Measurements from ENCODE around the gene TBPL1.

Gene TBPL1

DNA sequence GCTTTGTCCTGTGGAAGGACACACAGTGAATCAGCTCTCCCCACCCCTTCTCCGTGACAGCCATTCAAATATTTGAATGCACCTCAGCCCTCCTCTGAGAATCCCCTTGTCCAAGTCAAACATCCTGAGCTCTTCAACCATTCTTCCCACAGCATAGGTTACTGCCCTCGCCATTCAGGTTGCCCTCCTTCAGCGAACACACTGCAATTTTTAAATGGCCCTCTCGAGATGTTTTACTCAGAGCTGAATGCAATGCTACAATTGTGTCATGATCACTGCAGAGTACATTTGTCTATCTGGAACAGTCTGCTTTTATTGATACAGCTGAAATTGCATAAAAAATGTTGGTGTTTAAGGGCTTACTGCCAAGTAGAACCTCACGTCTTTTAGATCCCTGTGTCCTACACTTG, 50.5 kb downstream of the TBPL1 start:
- TF ChIP-seq GATA3 (IDR thresholded peaks at IDR 0.05; ENCODE audit: low read depth, low read length): no peak
- no peak for TF ChIP-seq GATA2 (IDR thresholded peaks at IDR 0.05; ENCODE audit: low read depth, low read length)

DNA sequence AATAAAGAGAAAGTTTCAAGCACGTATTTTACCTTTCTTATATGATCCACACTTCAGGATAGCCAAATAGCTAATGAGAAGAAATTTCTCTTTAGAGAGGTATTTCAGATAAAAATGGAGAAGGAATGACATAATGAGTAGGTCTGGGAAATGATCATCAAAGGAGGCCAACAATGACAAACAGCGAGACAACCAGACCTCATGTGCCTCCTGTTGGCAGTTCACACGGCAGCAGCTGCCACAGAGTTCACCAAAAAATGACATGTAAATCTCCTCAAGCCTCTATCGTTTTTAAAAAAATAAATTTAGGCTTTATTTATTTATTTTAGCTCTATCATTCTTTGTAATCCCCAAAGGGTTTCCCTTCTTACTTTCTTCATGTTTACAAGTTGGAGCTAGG, 51.7 kb downstream of the TBPL1 start:
- TF ChIP-seq GATA2 (IDR thresholded peaks at IDR 0.05; ENCODE audit: low read depth, low read length): no peak
- no peak for TF ChIP-seq GATA3 (IDR thresholded peaks at IDR 0.05; ENCODE audit: low read depth, low read length)

DNA sequence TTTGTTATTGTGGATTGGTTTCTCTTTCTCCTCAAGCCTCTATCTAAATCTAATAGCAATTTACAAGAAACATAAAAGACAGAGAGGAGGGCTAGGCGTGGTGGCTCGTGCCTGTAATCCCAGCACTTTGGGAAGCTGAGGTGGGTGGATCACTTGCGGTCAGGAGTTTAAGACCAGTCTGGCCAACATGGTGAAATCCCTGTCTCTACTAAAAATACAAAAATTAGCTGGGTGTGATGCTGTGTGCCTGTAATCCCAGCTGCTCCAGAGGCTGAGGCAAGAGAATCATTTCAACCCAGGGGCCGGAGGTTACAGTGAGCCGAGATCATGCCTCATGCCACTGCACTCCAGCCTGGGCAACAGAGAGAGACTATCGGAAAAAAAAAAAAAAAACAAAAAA, 52.8 kb downstream of the TBPL1 start:
- no peak for TF ChIP-seq GATA2 (IDR thresholded peaks at IDR 0.05; ENCODE audit: low read depth, low read length)
- TF ChIP-seq GATA3 (IDR thresholded peaks at IDR 0.05; ENCODE audit: low read depth, low read length): no peak

DNA sequence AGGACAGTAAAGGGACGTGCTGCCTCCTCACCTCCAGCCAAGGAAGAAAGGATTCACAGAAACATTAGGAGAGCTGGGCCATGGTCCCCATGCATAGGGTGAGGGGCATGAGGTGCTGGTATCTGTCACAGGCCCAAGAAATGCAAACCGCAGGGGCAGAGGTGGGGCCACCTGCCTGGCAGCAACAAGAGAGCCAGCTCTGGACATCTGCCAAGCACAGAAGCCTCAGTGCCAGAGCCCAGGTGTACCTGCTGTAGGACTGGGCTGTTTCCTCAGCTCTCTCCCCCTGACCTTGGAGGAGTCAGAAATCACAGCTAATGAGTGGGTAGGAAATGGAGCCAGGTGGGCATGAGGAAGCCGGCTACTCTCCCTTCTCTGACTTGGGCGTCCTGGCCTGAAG, 54.1 kb downstream of the TBPL1 start:
- TF ChIP-seq GATA3 (IDR thresholded peaks at IDR 0.05; ENCODE audit: low read depth, low read length) (no peak), GATA2 (IDR thresholded peaks at IDR 0.05; ENCODE audit: low read depth, low read length) (no peak)

DNA sequence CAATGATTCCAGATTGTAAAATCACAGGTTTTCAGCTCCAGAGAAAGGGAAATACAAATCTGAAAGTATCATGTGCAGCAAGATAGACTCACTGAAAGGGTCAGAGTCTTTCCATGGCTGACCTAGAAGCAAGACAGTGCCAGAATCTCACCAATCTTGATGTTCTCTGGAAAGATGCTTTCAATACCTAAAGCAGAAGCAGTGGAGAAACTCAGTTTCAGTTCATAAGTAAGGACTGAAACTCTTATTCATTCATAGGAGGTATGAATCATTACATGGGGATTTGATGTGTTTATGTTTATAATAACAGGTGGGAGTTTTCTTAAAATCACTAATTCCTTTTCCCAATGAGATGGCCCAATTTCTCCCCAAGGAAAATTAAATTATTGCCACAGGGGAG, 56.9 kb downstream of the TBPL1 start:
- no peak for TF ChIP-seq GATA2 (IDR thresholded peaks at IDR 0.05; ENCODE audit: low read depth, low read length)
- no peak for TF ChIP-seq GATA3 (IDR thresholded peaks at IDR 0.05; ENCODE audit: low read depth, low read length)

DNA sequence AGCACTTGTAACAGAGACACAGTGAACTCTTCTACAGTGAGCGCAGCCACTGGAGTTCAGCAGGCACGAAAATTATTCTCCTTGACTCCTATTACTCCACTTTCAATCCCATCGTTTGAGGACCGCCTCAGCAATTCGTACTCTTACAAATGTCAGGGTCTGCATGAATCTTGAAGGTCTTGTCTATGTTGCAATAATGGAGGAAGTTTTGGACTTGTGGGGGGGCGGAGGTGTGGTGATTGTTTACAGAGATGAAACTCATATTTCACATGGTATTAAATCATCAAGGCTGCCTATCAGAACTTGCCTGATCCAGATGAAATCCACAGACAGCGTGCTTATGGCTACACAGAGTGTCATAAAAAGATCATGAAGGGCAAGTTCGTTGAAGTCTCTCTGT, 57.4 kb downstream of the TBPL1 start:
- TF ChIP-seq GATA3 (IDR thresholded peaks at IDR 0.05; ENCODE audit: low read depth, low read length) (no peak), GATA2 (IDR thresholded peaks at IDR 0.05; ENCODE audit: low read depth, low read length) (no peak)

DNA sequence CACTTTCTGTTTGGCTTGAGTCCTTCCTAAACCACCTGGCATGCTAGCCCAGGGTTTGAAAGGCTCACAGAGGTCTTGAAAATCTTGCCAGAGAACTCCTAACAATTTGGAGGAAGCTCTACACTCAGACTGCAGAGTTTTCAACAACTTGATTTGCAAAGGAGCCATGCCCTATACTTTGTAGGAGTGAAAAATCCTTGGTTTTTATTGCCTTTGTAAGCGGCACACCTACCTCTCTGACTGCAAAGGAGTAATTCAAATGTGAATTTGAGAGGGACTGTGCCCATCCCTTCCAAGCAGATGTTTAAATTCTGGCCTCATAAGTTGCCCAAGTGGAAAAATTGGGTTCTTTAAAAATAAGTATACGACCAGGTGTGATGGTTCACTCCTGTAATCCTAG, 58.0 kb downstream of the TBPL1 start:
- TF ChIP-seq GATA3 (IDR thresholded peaks at IDR 0.05; ENCODE audit: low read depth, low read length) (no peak), GATA2 (IDR thresholded peaks at IDR 0.05; ENCODE audit: low read depth, low read length) (no peak)

DNA sequence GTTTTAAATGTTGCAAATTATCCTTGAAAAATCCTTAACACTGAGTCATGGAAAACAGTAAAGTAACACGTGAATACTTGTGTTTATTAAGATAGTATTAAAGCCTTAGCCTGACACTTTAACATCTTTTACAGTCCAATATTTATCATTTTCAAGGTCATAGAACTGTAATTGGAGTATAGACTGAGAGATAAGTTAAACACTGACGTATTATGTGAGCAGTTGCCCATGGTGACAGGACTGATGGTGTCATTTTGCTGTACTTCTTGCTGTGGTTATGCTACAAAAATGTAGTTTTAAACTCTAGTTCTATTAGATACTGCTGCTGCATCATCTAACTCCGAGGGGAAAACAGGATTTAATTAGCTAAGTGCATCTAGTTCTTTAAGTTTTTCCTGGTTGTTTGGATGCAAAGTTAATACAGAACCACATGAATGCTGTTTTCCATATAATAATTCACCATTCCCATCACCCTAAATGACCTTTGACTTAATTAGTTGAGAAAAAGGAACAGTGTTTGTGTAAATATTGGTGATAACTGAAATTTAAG, 61.6 kb downstream of the TBPL1 start:
- TF ChIP-seq GATA2 (IDR thresholded peaks at IDR 0.05; ENCODE audit: low read depth, low read length) (no peak), GATA3 (IDR thresholded peaks at IDR 0.05; ENCODE audit: low read depth, low read length) (no peak)

DNA sequence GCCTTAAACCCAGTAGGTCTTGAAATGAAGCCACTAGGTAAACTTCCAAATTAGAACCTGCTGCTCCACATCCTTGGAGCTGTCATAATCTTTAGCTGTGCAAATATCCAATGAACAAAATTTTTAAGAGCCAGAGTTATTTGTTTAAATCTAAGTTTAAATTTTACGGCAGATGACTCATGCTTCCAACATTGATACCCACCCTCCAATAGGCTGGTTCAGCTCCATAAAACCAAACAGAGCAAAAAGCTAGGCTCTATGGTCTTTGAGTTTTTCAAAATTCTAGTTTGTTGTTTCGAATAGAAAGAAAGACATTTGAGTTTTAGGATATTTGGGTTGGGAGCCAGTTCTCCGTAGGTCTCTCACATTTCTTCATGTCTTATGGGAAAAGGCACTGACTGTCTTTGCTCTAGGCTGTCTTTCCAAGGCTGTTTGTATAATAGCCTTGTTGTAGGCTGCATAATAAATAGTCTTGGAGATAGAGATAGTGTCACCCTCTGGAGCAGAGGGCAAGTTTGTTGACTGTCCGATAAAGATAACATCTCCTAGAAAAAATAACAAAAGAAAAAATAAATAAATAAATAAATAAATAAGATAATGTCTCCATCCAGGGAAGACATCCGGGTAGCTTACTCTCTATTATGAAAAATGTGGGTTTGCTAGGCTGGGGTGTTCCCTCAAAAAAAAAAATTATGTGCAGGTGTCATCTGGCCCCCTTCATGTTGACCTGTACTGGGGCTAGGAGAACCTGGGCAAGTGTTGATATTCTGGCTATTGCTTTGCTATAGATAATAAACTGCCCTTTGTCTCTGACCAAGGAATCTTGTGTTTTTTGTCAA, 62.9 kb downstream of the TBPL1 start:
- TF ChIP-seq GATA2 (IDR thresholded peaks at IDR 0.05; ENCODE audit: low read depth, low read length) (no peak), GATA3 (IDR thresholded peaks at IDR 0.05; ENCODE audit: low read depth, low read length) (no peak)

DNA sequence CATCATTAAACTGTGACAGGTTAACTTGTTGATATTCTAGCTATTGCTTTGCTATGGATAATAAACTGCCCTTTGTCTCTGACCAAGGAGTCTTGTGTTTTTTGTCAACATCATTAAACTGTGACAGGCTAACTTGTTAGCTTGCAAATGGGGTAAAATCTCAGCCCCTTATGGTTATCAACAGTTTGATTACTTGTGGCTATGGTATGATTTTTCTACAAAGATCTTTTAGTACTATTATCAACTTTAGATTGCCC, 63.5 kb downstream of the TBPL1 start:
- TF ChIP-seq GATA2 (IDR thresholded peaks at IDR 0.05; ENCODE audit: low read depth, low read length): no peak
- no peak for TF ChIP-seq GATA3 (IDR thresholded peaks at IDR 0.05; ENCODE audit: low read depth, low read length)

DNA sequence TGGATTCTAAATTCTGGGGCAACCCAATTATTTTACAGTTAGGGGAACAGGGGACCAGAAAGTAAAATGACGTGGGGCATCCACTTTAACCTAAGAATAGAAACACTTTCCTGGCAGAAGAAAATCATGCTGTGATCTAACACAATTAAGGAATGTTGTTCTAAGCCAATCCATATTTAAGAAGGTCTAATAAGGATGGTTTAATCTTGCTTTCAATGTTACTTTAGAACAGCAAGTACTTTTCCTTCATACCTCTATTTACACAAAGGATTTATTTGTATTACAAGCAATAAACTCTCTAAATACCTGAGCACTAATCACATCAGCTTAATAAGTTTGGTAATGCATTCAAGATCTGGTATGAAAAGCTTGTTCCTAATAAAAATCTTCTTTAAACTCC, 67.0 kb downstream of the TBPL1 start:
- TF ChIP-seq GATA3 (IDR thresholded peaks at IDR 0.05; ENCODE audit: low read depth, low read length) (no peak), GATA2 (IDR thresholded peaks at IDR 0.05; ENCODE audit: low read depth, low read length) (no peak)

DNA sequence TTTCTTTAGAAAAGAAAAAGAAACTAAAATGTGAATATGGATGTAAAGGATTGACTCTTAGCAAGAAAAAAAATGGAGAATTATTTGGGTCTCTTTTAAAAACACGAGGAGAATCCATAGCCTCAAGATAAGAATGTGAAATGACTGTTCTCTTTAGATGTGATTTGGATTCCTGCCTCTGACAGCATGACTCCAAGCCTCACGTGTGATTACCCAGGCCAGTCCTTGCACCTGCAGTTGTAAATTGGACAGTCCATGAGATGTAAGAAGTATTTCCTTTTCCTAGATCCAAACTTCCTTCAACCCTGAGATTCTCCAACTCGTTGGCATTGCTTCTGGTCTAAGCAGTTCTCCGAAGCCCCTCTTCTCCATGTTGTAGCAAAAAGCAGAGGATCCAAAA, 67.5 kb downstream of the TBPL1 start:
- no peak for TF ChIP-seq GATA3 (IDR thresholded peaks at IDR 0.05; ENCODE audit: low read depth, low read length)
- no peak for TF ChIP-seq GATA2 (IDR thresholded peaks at IDR 0.05; ENCODE audit: low read depth, low read length)

DNA sequence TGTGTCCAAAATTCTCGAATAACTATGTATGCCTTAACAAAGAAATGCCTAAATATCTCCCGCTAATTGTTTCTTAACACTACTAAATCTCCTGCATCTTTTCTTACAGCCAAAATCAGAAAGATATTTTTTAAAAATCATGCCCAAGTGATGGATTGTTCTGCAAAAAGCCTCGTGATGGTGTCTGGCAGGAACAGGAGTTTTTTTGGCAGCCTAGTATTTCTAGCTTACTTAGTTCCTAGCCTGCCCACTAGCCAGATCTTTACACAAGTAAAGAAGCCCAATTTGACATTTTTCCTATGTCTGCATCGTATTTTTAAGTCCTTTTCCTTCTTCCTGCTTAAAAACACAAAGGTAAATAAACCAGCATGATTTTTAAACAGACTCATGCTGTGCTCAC, 67.9 kb downstream of the TBPL1 start:
- no peak for TF ChIP-seq GATA3 (IDR thresholded peaks at IDR 0.05; ENCODE audit: low read depth, low read length)
- no peak for TF ChIP-seq GATA2 (IDR thresholded peaks at IDR 0.05; ENCODE audit: low read depth, low read length)

DNA sequence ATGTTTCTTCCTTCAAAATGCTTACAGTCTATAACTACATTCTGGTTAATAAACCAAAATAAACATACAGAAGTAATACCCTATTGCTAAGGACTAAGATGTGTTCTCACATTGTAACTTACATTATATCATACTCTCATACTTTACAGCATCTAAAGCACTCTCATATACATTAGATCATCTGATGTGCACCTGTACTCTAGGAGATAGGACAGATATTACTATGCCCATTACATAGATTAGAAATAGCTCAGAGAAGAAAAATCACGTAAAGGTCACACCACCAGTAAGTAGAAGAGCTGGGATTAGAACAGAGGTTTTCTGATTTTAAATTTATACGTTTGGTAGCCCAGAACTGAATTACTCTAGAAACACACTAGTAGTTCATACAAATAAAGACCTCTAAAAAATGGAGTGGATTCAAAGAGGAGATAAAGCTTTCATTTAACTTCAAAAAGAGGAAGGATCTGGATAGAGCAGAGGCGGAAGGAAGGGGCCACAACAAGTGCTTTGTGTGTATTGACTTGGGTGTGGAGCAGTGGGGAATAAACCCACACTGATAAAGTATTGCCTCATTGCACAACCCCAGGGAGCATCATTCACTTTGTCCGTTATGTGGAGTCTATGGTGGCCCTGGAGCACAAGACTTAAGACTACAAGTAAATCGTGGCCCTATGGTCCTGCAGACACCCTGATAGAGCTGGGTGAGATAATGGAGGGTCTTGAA, 68.5 kb downstream of the TBPL1 start:
- TF ChIP-seq GATA3 (IDR thresholded peaks at IDR 0.05; ENCODE audit: low read depth, low read length) (no peak), GATA2 (IDR thresholded peaks at IDR 0.05; ENCODE audit: low read depth, low read length) (no peak)

DNA sequence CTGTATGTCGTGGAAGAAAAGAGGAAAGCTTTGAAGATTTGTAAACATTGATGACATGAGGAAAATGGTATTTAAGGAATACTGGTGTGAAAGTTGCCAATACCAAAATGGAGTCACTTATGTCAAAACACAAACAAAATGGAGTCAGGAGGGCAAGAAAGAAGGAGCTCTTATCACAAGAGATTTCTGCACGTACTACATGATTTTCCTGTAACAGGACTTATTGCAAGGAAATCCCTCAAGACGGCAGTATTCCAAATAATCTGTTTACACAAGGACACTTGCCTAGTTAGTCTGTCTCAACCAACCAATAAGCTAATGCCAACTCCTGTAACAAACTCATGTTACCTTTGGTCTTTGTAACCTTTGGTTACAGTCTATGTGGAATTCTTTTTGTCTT, 69.6 kb downstream of the TBPL1 start:
- TF ChIP-seq GATA2 (IDR thresholded peaks at IDR 0.05; ENCODE audit: low read depth, low read length): no peak
- TF ChIP-seq GATA3 (IDR thresholded peaks at IDR 0.05; ENCODE audit: low read depth, low read length): no peak

All from SH-SY5Y (cell line).